GM21447 (cell line): Measurements from ENCODE around the gene OSBPL1A.
"Not testable (repeated sequence)": the region's sequence is repeated elsewhere in the genome, so short reads cannot be mapped to it uniquely, and the experiment has no call there.

ENCODE experiments used
- ATAC-seq: cut with Tn5 transposase; IDR thresholded peaks from one replicate; pipeline ENCODE4 v1.9.1; 2021; ENCODE audit not compliant: unreplicated experiment

OSBPL1A gene

DNA sequence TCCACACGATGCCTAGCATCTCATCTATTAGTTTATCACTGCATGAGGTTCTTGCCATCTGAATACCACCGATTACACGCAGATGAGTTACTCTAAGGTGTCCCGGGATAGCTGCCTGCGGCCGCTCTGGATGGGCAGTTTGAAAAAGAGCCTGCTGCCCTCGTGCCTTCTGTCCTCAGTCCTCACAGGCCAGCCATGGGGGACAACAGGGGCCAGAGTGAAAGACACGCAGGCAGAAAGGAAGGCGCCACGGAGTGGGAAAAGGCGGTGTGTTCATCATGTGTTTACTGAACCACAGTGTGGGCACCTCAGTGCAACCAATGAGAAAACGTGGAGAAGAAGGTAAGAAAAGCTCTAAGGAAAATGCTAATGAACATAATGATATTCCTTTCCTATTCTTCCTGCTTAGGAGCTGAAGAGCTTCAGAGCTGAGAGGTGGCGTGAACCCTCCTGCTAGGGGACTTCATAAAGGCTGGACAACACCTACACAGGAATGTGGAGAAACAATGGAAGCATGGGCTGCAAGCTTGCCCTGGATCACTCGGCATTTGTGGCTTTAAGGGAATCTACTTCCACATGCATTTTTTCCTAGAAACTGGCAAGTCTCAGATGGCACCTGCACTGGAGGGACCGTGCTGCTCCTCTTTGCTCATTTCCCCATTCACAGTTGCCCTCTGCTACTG, 207.8 kb downstream of the OSBPL1A start:
- ATAC-seq, result no peak

DNA sequence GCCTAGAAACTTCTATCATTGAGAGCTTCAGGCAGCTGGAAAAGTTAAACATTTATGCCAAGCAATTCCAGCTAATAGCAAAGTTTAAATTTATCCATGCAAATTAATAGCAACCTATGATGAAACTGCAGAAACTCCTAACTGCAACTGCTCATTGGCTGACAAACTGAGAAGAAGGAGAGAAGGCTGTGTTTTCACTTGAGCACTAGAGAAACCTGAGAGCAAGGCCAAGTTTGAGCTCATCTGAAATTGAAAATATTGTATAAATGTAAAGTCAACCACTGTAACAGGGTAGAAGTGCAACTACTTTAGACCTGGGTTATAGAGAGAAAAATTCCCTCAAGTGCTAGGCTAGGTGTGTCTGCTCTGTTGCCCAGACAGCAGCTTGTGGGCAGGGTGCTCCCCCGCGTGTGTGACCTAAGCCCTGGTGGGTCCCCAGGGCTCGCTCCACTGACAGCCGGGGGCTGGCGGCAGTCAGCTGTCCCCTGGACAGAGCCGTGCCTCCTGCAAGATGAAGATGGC, 208.6 kb downstream of the OSBPL1A start:
- ATAC-seq, result peak; percentile 75

DNA sequence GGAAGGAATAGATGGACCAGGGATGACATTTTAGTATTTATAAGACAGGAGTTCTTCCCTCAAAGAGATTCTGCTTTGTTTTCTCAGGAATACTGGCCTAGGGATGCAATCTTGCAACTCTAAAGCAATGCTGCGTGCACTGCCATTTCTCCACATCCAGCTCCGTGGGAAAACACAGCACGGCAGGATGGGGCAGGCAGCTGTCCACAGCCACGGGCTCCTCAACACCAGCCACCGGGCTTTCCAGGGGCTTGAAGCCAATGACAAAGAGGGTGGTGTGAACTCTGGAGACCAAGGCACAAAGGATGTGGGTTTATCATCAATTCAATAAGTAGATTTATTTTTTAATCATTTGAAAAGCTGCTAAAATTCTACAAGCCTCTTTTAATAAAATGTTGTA, 209.5 kb downstream of the OSBPL1A start:
- ATAC-seq, result no peak

DNA sequence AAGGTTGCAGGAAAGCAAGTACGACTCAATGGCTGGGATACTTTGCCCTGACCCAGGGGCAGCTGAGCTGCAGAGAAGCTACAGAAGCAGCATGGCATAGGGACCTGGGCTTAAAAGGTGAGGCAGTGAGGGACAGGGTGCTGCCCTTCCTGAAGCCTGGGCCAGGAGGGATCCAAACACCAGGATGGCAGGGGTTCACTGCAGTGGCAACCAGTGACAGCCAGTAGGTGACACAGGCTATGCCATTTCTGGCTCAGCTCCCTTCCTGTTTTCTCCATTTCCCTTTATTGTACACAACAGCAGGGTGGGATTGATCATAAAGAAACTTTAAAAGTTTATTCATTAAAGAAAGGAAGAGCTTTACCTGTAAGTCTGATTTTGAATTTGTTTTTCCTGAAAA, 209.9 kb downstream of the OSBPL1A start:
- ATAC-seq, result no peak

DNA sequence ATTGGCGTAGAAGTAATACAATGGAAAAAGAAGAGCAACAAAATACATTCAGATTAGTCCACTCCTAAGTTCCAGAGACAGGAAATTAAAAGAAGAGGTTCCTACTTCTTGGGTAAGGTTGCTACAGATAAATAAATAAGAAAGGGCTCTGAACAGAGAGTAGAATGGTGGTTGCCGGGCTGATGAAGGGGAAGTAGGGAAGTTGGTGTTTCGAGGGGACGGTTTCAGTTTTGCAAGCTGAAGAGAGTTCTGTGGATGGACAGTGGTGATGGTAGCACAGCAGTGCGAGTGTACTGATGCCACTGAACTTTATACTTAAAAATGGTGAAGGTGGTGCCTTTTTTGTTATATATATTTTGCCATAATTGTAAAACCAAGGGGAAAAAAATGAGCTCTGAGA, 210.6 kb downstream of the OSBPL1A start:
- ATAC-seq, result peak; percentile 53

DNA sequence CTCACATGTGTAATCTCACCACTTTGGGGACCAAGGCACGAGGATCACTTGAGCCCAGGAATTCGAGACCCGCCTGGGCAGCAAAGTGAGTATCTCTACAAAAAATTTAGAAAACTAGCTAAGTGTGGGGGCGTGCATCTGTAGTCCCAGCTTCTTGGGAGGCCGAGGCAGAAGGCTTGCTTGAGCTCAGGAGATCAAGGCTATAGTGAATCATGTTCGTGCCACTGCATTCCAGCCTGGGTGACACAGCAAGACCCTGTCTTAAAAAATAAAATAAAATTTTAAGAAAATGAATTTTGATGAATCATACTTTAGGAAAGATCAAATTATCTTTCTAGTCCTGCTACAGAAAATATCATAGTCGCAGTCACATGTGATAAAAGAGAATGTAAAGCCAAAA, 211.8 kb downstream of the OSBPL1A start:
- no peak for ATAC-seq

DNA sequence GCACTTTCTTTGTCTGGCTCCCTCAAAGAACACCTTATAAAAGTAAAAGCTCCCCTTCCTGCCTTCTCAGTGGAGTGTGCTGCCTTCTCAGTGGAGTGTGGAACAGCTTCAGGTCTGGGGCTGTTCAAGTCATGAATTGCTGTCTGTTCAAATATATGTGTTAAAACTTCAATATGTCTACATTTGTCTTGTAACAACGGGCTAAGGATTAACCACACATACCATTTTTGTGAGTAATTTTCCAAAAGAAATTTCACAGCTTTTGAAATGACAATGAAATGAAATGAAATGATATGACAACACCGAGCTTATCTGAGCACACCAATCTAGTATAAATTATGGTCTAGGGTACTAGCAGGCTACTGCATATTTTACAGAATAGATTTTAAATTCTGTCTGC, 215.8 kb downstream of the OSBPL1A start:
- ATAC-seq, result no peak

DNA sequence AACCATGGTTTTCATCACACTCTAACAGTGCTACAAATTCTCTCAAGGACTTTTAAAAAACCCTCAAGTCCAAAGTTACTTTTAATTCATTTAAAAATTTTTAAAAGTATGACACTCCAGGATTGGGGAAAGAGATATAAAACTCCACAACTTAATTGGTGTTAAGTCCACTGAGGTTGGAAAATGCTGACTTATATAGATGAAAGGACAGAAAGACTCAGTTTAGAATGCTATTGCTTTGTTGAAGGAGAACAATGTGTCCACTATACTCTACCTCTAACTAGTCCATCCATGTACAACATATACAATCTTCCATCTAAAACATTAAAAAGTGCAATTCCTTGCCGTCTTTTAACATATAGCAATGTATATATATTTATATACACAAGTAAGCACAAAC, 217.6 kb downstream of the OSBPL1A start:
- ATAC-seq, result no peak

DNA sequence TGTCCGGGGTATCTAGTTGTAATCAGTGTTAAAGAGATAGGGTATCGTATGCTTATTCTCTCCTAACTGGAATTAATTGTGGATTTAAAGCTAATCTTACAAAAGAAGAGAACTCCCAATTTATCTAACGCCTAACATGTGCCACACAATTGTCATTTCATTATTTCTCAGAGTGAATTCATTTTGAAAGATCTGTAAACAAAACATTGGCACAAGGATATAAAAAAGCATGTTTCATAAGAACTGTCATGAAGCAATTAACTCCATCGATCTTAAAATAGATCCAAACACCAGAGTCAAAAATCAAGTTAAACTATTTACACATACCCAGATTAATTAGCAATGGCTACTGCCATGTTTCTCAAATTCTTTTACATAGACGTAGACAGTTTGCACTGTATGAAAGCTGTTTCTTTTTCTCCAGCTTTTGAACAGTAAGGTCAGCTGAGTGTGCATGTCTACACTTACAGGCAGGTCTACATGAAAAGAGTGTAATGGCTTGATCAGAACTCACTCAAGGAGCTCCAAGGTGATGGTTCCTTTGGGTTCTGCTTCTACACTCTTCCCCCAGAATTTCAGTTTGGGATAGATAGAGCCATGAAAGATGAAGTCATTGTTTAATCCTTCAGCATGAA, 220.0 kb downstream of the OSBPL1A start:
- ATAC-seq, result no peak

DNA sequence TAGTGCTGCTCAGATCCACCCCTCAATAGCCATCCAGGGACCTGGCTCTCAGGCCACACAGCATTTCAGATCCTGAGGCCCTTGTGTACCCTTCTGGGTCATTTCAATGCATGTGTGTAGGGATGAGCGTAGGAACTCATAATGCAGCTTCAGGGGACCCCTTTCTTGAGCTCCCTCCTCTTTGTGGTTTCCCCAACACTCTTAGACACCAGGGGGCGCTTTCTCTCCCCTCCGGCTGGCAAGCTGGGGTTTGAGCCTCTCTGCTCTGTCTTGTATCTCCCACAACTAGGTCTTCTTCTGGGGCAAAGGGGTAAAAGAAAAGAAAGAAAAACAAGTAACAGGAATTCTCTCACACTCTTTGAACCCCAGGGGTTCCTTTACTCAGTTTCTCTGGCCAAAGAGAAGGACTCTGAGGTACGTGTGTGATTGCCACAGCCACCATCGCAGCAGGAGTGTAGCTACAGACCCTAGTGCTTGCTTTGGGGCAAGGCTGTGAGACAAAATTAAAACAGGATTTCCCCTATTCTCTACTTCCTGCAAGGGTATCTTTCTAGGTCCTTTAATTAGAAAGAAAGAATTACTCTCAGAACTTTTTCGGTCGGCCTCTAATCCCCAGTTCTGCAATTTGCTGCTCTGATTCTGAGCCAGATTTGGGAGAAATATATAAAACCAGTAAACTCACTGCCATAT, 220.8 kb downstream of the OSBPL1A start:
- peak; percentile 77 for ATAC-seq

DNA sequence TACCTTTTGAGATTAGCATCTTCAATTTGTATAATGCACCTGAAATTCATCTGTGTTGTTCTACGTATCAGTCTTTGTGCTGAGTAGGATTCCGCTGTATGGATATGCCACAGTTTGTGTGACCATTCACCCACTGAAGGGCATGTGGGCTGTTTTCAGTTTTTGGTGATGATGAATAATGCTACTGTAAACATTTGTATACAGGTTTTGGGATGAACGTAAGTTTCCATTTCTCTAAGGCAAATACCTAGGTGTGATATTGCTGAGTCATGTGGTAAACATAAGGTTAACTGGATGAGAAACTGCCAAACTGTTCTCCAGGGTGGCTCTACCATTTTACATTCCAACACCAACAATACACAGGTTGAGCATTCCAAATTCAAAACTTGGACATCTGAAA, 223.6 kb downstream of the OSBPL1A start:
- ATAC-seq, result no peak

DNA sequence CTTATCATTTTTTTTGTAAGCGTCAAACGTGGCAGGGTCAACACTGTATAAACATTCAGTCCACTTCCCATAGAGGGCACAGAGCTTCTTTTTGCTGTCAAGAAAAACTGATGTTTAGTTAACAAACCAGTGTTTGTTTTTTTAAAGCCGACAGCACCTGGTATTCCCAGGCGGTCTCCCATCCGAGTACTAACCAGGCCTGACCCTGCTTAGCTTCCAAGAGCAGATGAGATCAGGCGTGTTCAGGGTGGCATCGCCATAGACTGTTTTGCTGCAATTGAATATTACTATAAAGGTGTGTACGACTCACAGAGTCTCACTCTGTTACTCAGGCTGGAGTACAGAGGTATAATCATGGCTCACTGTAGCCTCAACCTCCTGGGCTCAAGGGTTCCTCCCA, 227.3 kb downstream of the OSBPL1A start:
- no peak for ATAC-seq

DNA sequence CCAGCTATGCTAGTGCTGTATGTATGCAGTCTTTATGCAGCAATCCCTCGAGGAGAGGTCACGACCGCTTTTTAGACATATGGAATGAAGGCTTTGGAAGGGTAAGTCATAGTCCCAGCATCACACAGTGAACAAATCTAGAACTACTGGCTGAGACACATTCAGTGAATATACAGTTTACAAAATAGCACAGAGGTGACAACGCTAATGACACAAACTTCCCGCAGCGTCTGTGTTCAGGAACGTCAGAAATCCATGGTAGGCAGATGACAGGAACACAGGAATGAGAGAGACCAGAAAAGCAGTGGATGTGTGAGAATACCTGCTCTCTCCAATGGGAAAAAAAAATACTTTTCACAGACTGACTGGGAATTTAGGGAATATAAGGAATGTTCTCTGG, 229.1 kb downstream of the OSBPL1A start:
- no peak for ATAC-seq

DNA sequence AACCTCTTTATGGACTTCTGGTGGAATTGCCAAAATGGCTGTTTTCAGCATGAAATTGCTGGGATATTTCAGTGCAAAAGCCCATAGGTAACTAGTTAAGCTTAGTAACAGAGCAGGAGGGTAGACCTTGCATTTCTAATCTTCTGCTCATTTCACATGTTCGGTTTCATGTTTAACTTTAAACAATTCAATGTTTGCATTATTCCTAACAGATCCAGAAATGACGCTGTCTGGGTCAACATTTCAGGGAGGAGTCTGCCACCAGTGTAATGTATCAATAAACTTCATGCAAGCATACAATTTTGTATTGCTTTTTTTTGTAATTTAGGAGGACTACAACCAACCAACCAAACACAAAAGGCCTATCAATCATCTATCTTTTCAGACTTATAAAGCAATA, 236.3 kb downstream of the OSBPL1A start:
- ATAC-seq, result no peak

DNA sequence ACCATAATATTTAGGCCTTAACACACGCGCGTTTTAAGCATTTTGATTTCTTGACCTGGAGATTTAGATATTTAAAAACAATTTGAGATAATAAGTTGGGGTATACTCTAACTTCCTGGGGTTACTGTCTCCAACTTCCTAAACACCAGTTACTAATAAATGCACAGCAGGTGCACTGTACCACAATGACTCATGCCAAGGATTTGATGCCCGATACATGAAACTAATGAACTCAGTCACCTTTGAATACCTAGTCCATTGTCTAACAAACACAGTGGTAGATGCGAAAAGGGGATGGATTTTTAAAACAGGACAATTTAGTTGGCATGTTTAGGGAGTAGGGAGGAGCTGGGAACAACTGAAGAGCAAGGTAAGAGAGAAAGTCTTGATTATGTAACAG, 237.5 kb downstream of the OSBPL1A start:
- no peak for ATAC-seq

DNA sequence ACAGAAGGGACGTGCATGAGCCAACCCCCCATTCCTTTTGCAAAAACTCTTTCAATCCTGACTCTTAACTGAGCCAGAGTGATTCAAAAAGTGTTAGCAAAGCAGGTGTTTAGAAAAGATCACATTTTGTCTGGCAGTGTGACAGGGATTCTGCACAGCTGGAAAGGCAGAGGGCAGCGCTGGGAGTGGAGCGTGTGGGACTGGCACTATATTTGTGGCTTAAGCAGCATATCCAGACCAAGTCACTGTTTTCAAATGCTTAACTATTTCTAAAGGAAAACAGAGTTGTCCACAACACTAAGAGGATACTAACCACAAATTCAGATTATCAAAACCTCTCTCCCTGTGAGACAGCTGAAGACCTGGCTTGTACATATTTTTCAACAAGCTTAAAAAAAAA, 239.8 kb downstream of the OSBPL1A start:
- no peak for ATAC-seq

DNA sequence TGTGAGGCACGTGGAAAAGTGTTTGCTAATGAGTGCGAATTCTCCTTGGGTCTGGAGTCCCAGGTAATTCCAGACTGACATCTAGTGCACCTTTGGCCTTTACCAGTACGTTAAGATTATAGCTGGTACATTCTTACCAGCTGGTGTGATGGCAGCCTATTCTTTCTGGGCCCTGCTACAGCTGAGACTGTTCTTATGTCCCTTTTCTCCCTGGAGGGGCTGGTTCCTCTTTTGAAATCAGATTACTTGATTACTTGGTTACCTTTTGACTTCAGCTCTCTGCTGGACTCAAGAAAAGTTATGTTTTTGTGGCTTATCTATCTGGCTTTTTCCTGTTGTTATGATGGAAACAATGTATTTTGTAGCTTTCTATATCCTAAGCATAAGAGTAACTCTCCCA, 244.2 kb downstream of the OSBPL1A start:
- no peak for ATAC-seq

DNA sequence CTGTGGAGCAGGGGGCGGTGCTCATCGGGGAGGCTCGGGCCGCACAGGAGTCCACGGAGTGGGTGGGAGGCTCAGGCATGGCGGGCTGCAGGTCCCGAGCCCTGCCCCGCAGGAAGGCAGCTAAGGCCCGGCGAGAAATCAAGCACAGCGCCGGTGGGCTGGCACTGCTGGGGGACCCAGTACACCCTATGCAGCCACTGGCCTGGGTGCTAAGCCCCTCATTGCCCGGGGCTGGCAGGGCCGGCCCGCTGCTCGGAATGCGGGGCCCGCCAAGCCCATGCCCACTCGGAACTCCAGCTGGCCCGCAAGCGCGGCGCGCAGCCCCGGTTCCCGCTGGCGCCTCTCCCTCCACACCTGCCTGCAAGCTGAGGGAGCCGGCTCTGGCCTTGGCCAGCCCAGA, 248.0 kb downstream of the OSBPL1A start:
- not testable (repeated sequence) for ATAC-seq

DNA sequence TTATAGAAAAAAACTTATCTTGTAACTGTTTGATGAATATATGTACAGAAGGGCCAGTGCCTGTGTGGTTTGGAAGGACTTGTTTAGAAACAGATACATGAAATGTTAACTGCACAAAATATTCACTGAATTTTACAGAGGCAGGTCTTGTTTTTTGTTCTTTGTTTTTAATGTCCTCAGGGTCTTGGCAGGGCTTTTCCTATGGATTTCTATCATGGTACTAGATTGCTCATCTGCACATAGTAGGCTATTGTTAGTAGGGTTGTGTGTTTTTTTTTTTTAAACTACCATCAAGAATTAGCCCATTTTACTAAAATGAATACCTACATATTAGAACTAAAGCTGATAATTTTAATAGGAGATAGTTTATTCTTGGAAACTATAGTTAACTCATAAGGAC, 255.2 kb downstream of the OSBPL1A start:
- ATAC-seq, result no peak

DNA sequence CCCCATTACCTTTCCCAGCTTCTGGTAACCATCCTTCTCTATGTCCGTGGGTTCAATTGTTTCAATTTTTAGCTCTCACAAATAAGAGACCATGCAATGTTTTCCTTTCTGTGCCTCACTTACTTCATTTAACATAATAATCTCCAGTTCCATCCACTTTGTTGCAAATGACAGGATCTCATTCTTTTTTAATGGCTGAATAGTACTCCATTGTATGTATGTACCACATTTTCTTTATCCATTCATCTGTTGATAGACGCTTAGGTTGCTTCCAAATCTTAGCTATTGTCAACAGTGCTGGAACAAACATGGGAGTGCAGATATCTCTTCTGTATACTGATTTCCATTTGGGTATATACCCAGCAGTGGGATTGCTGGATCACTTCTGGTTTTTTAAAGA, 256.9 kb downstream of the OSBPL1A start:
- no peak for ATAC-seq

DNA sequence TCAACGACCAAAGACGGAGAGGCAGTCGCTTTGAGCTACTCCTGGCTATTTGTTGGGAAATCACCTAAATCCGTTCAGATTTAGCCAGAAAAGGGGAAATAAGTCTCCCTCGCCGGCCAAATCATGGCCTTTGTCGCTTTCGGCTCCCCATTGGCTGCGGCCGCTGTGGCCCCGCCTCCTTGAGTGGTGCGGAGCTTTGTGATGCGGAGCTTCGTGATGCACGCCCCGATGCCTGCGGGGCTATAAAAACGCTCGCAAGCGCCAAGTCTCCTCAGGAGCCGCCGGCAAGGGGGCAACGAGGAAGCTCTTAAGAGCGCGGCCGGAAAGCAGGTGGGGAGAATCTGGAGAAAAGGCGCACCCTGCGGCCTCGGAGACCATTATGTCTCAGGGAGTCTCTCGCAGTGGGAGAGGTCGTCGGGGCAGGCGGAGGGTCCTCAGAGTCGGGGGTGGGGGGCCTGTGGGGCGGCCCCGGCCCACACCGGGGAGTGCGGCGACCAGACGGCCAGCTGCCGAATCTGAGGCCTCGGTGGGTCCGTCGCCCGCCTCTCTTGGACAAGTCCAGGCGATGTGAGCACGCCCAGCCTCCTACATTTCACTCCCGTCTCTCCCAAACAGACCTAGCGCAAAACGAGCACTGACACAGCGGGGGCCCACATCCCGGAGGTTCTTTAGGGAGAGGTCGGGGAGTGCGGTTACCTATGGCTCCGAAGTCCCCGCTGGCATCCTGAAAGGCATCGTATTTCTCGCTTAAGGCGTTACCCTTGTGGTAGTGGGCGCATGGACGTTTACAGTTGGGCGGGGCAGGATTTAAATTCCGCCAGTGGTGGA, 258.6 kb downstream of the OSBPL1A start, which contains the start of gene CABYR:
Gene CABYR (plus strand): TSS at position 274 of the 828 bp plus-strand sequence. CDS start 4,053 bp downstream, outside the sequence.
- peak; percentile 88 for ATAC-seq
